ENCODE data around the gene PLA2G4E. TPM values are rescaled to one million over a fixed set of nuclear protein-coding genes. Genes with fewer than 3 reads are reported as not detected.

PLA2G4E gene
- total and polyA plus RNA-seq, 2 of the 13 experiments (the other 11 are each of a cell fraction or from before 2014, with no cell fraction given) = not detected

GRCh38 chr15:42007386-42007785 is 13.5 kb downstream of the PLA2G4E start:
- H3K9ac ChIP-seq (ENCODE audit: insufficient read depth, low read depth, low read length) = no peak overlapping the region
- no peaks in the 10 kb centered on the region for H3K9me3 ChIP-seq (ENCODE audit: low read length)
- H3K36me3 ChIP-seq (replicated peaks in 1 of 2; ENCODE audit: control insufficient read depth in 1 of 2, insufficient read depth in 2 of 2, low read length in 2 of 2) = no peaks in the 10 kb centered on the region
- BruUV-seq (replicated peaks) = no TSS peak
- peaks cover 5% of the 10 kb centered on the region for H3K4me1 ChIP-seq (ENCODE audit: insufficient read depth, low read length)
- ChIA-PET CTCF (ENCODE audit: low intra/inter-chr PET ratio, low total read pairs) (no interaction called here), POLR2A (no interaction called here)
- FAIRE-seq (no peak), ATAC-seq (no peak), DNase-seq (ENCODE audit: low spot score) (no peak)
- WGBS (ENCODE audit: low lambda C conversion rate) = 14% methylated on average over 1 of the region's 1 CpG
- H3K4me2 ChIP-seq (ENCODE audit: low read depth, low read length) = no peak overlapping the region
- H3K4me3 ChIP-seq (replicated peaks in 1 of 3; ENCODE audit: insufficient read depth in 1 of 3, low read depth in 2 of 3, low read length in 3 of 3) = no peak overlapping the region
- no peak overlapping the region for H2AFZ ChIP-seq (ENCODE audit: low read length)
- TF ChIP-seq TFDP1 (CRISPR knock-in tag; IDR thresholded peaks at IDR 0.05; ENCODE audit: borderline replicate concordance) (no peak), ZNF207 (IDR thresholded peaks at IDR 0.05; ENCODE audit: borderline replicate concordance) (no peak), TEAD3 (CRISPR knock-in tag; optimal IDR thresholded peaks at IDR 0.05; ENCODE audit: borderline replicate concordance) (no peak), XRCC5 (optimal IDR thresholded peaks at IDR 0.05; ENCODE audit: low read length) (no peak), MATR3 (CRISPR knock-in tag; IDR thresholded peaks at IDR 0.05) (no peak), ETV5 (CRISPR knock-in tag; IDR thresholded peaks at IDR 0.05; ENCODE audit: borderline replicate concordance) (no peak), ZIK1 (CRISPR knock-in tag; IDR thresholded peaks at IDR 0.05; ENCODE audit: borderline replicate concordance, low read depth) (no peak), KDM4B (CRISPR knock-in tag; IDR thresholded peaks at IDR 0.05) (no peak), ZNF740 (CRISPR knock-in tag; IDR thresholded peaks at IDR 0.05) (no peak), ZNF446 (CRISPR knock-in tag; IDR thresholded peaks at IDR 0.05) (no peak), ZFAT (CRISPR knock-in tag; conservative IDR thresholded peaks at IDR 0.05) (no peak), DR1 (CRISPR knock-in tag; IDR thresholded peaks at IDR 0.05) (no peak), SYNCRIP (IDR thresholded peaks at IDR 0.05; ENCODE audit: insufficient read depth, low read depth, low read length) (no peak)
- H3K79me2 ChIP-seq (ENCODE audit: insufficient read depth, low read length) = no peaks in the 10 kb centered on the region
- in situ Hi-C loops (cut with HindIII; ENCODE audit: extremely low pct_ligation_motif_present, low pct_unique_long_range_greater_than_20kb) = no loop called here
- intact Hi-C loops (cut with micrococcal nuclease; ENCODE audit: unreplicated experiment) = no loop called here
- peaks cover 4 to 21% of the 10 kb centered on the region in 2 experiments; a peak in 4 of 5 replicates for H3K27me3 ChIP-seq (ENCODE audit: control insufficient read depth in 1 of 2, insufficient read depth in 2 of 2, low read length in 2 of 2)
- no peak overlapping the region for H3K27ac ChIP-seq (ENCODE audit: extremely low read length, insufficient read depth, low read length)
- H4K20me1 ChIP-seq (ENCODE audit: insufficient read depth, low read length) = no peaks in the 10 kb centered on the region

All from HepG2 (cell line).